Retinal pigment epithelial cell (primary cell): ENCODE measurements around the gene SLC5A5.

Experiments used
- DNase-seq: peaks from one replicate; pipeline ENCODE4 v3.0.0-alpha.2; 2010; ENCODE audit warnings: low read depth
- H3K4me3 ChIP-seq: 2 replicates; pipeline ENCODE4 v1.5.1; 2011; ENCODE audit warnings: mild to moderate bottlenecking, low read length, control low read depth, moderate library complexity
- TF ChIP-seq, protein P1 (sequence below): conservative IDR thresholded peaks from 2 replicates; pipeline ENCODE4 v1.5.1; 2011; ENCODE audit warnings: low read depth, low read length, control low read depth, inconsistent platforms

The SLC5A5 gene

DNA sequence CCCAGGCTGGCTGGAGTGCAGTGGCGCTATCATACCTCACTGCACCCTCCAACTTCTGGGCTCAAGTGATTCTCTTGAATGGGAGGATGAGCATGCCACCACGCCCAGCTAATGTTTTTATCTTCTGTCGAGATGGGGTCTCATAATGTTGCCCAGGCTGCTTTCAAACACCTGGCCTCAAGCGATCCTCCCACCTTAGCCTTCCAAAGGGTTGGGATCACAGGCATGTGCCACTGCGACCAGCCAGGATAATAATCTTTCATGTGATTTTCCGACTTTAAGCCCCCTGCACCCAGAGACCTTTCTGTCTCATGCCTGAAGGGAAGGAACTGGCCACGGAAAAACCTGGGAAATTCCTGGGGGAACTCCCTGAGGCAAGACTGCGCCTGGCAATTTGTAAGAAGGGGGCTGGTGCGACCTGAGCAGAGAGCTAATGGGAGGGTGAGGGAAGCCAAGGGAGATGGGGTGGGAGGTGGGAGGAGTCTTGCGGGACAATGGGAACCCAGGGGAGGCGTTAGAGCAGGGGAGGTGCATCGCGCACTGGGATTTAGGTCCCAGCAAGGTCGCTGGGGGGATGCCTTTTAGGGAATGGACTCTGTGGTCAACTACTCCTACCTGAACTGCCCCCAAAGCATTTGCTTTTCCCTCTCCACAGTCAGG, 59.9 kb downstream of the SLC5A5 start:
- H3K4me3 ChIP-seq, result peak overlapping the region; percentile 89
- no peak for DNase-seq
- TF ChIP-seq, protein P1, sequence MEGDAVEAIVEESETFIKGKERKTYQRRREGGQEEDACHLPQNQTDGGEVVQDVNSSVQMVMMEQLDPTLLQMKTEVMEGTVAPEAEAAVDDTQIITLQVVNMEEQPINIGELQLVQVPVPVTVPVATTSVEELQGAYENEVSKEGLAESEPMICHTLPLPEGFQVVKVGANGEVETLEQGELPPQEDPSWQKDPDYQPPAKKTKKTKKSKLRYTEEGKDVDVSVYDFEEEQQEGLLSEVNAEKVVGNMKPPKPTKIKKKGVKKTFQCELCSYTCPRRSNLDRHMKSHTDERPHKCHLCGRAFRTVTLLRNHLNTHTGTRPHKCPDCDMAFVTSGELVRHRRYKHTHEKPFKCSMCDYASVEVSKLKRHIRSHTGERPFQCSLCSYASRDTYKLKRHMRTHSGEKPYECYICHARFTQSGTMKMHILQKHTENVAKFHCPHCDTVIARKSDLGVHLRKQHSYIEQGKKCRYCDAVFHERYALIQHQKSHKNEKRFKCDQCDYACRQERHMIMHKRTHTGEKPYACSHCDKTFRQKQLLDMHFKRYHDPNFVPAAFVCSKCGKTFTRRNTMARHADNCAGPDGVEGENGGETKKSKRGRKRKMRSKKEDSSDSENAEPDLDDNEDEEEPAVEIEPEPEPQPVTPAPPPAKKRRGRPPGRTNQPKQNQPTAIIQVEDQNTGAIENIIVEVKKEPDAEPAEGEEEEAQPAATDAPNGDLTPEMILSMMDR, result no peak

DNA sequence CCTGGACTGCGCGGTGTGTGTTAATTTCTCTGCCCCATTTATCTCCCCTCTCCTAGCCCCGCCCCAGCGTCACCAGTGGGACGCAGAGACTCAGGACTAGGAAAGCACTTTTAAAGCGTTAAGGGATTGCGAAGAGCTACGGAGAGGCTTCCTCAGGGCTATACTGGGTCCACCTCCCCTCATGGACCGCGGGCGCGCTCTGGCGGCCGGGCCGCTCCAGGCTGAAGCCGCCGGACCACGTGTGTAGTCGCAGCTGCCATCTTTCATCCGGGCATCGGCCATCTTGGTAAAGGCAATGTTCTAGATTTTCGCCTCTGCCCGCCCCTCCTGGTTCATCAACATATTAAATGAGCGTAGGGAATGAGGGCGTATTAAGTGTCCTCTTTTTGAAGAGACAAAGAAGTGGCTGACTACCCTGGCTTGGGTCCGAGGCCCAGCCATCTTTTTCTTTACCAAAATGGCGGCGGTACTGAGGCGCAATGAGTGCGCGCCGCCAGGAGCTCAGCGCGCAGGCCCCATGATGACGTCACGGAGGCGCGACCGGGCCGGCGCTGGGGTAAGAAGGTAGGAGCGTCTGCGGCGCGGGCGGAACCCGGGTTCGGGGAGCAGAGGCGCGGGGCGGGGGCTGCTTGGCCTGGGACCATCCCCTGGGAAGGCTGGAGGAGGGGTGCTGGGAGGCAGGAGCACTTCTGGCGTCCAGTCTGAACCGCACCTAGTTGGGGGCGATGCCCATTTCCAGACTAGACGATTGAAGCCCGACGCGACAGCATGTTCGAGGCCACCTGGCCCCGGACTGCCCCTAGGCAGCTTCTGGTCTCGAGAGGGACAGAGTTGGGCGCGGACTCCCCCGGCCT, 61.0 kb downstream of the SLC5A5 start, which contains the start of gene CCDC124:
Gene CCDC124, plus strand, starts transcription at position 531 of the 854 bp plus-strand sequence. CDS start 3,406 bp downstream, outside the sequence.
- peak within 1 kb of the TSS; percentile 89 for H3K4me3 ChIP-seq
- TF ChIP-seq, protein P1, result peak; percentile 93
- peak; percentile 51 for DNase-seq

DNA sequence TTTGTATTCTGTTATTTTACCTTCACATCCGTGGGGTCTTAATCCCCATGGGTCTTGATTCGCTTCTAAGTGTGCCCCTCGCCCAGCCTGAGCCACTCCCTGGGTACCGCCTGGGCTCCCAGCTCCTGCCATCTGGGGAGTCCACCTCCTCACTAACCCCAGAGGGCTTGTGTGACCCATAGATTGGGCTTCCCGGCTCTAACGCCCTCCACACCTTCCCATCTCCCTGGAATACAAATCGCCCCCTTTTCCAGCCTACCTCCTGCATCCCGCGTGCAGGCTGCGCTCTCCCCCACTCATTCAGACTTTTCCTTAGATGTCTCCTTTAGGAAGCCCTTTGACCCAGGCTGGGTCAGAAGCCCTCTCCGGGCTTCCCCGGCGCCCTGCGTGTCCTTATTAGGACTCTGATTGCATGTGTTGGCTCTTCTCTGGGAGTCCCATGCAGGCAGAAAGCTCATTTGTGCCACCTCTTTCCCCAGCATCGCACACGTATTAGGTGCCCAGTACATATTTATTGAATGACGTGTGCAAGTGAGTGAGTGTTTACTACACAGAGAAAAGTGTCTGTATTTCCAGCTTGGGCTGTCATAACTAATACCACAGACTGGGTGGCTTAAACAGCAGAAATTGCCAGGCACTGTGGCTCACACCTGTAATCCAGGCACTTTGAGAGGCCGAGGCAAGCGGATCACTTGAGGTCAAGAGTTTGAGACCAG, 61.8 kb downstream of the SLC5A5 start:
- H3K4me3 ChIP-seq, result peak overlapping the region; percentile 89
- TF ChIP-seq, protein P1, result no peak
- DNase-seq, result peak; percentile 27

DNA sequence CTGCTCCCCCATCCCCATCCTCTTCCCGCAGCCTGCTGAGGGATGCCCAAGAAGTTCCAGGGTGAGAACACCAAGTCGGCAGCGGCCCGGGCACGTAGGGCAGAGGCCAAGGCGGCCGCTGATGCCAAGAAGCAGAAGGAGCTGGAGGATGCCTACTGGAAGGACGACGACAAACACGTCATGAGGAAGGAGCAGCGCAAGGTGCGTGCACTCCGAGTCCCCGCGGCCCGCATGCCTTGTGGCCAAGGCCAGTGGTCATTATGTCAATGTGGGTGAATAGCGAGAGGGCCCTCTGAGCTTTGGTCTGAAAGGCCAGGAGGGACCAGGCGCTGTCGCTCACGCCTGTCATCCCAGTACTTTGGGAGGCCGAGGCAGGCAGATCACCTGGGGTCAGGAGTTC, 64.6 kb downstream of the SLC5A5 start:
- TF ChIP-seq, protein P1, result no peak
- no peak for DNase-seq

DNA sequence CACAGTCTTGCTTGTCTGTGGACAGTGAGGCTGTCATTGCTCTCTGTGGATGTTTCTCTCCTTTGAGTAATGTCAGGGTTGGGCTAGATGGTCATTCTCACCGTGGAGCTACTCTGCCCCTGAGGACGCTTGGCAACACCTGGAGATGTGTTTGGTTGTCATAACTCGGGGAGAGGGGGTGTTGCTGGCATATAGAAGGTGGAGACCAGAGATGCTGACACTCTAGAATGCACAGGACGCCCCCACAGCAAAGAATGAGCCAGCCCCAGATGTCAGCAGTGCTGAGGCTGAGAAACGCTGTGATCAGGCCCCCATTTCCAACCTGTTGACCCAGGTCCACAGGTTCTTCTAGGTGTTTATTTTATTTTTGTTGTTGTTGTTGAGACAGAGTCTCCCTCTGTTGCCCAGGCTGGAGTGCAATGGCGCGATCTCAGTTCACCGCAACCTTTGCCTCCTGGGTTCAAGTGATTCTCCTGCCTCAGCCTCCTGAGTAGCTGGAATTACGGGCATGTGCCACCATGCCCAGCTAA, 65.7 kb downstream of the SLC5A5 start:
- TF ChIP-seq, protein P1, result no peak
- H3K4me3 ChIP-seq, result no peak overlapping the region
- no peak for DNase-seq

More for the DNA sequence above, 64.6 kb downstream of the SLC5A5 start:
- no peak overlapping the region for H3K4me3 ChIP-seq

DNA sequence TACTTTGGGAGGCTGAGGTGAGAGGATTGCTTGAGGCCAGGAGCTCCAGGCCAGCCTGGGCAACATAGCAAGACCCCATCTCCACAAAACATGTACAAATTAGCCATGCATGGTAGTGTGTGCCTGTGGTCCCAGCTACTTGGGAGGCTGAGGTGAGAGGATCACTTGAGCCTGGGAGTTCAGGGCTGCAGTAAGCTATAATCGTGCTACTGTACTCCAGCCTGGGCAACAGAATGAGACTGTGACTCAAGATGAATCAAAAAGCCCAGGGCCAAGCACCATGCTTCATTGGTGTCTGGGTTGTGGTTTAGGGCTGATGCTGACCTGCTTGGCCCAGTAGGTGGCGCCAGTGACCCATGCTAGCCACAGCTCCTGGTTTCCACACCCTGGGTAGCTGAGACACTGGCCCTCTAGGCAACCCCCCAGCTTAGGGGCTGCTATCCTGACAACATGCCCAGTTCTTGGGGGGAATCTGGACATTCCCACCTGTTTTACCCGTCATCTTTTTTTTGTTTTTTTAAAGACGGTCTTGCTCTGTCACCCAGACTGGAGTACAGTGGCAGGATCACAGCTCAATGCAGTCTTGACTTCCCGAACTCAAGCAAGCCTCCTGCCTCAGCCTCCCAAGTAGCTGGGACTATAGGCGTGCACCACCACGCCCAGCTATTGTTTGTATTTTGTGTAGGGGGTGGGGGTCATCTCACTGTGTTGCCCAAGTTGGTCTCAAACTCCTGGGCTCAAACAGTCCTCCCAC, 66.5 kb downstream of the SLC5A5 start:
- peak; percentile 14 for DNase-seq
- TF ChIP-seq, protein P1, result peak; percentile 98
- H3K4me3 ChIP-seq, result no peak overlapping the region
